ENCODE data around the gene NUP85. TPM values are rescaled to one million over a fixed set of nuclear protein-coding genes. Genes with fewer than 3 reads are reported as not detected.
"Not testable (repeated sequence)": the region's sequence is repeated elsewhere in the genome, so short reads cannot be mapped to it uniquely, and the experiment has no call there.

The NUP85 gene
- total RNA-seq, 3 donors from 2014 or later (not counting 1 experiment from before 2014, with no cell fraction given), result 71.1 to 78.1 (median 77.0) TPM

DNA sequence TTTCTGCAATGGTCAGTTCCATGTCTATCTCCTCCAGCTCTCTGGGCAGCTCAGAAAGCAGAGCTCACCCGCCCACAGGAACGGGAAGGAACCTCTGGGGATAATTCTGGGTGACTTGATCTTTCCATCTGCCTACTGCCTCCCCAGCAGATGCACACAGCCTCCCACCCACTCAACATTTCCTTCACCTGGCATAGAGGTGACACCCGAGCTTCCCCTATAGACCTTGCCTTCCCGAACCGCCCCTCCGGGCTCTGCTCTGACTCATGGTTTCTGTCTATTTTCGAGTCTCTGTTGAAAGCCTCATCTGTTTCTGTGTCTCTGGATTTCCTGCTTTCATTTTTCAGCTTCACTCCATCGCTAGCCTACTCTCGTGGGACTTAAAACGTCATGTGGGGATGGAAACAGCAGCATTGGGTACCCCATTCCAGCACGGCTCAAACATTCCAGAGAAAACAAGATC lies 44.6 kb downstream of the NUP85 start:
- Histone ChIP-seq H3K4me3 (ENCODE audit: low read length) (no peak overlapping the region), H3K27me3 (ENCODE audit: control insufficient read depth, insufficient read depth, low read length) (no peaks in the 10 kb centered on the region), H3K27ac (ENCODE audit: low read length) (no peak overlapping the region), H3K9me3 (ENCODE audit: control insufficient read depth, insufficient read depth, low read length) (no peaks in the 10 kb centered on the region), H3K4me1 (ENCODE audit: control insufficient read depth, insufficient read depth, low read length) (peaks cover 26% of the 10 kb centered on the region), H3K36me3 (ENCODE audit: control insufficient read depth, insufficient read depth, low read length) (peaks cover 17% of the 10 kb centered on the region)
- peaks cover 44 to 45% of the 10 kb centered on the region in 2 donors for H3K4me1 Mint-ChIP-seq
- no peaks in the 10 kb centered on the region for H3K9me3 Mint-ChIP-seq
- intact Hi-C loops (cut with micrococcal nuclease), result no loop called here
- TF ChIP-seq, protein P1, sequence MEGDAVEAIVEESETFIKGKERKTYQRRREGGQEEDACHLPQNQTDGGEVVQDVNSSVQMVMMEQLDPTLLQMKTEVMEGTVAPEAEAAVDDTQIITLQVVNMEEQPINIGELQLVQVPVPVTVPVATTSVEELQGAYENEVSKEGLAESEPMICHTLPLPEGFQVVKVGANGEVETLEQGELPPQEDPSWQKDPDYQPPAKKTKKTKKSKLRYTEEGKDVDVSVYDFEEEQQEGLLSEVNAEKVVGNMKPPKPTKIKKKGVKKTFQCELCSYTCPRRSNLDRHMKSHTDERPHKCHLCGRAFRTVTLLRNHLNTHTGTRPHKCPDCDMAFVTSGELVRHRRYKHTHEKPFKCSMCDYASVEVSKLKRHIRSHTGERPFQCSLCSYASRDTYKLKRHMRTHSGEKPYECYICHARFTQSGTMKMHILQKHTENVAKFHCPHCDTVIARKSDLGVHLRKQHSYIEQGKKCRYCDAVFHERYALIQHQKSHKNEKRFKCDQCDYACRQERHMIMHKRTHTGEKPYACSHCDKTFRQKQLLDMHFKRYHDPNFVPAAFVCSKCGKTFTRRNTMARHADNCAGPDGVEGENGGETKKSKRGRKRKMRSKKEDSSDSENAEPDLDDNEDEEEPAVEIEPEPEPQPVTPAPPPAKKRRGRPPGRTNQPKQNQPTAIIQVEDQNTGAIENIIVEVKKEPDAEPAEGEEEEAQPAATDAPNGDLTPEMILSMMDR (IDR thresholded peaks at IDR 0.05), result no peak
- WGBS (ENCODE audit: insufficient coverage), result 51% methylated on average over 11 of the region's 11 CpGs
- no peaks in the 10 kb centered on the region for H3K27me3 Mint-ChIP-seq (ENCODE audit: low read depth in 2 of 2)
- DNase-seq (peak in 1 of 2 donors; percentile 65), ATAC-seq (no peak)
- peak overlapping the region; percentile 28 to 62 for H3K27ac Mint-ChIP-seq
- H3K36me3 Mint-ChIP-seq, result no peaks in the 10 kb centered on the region
- no peak overlapping the region for H3K4me3 Mint-ChIP-seq

DNA sequence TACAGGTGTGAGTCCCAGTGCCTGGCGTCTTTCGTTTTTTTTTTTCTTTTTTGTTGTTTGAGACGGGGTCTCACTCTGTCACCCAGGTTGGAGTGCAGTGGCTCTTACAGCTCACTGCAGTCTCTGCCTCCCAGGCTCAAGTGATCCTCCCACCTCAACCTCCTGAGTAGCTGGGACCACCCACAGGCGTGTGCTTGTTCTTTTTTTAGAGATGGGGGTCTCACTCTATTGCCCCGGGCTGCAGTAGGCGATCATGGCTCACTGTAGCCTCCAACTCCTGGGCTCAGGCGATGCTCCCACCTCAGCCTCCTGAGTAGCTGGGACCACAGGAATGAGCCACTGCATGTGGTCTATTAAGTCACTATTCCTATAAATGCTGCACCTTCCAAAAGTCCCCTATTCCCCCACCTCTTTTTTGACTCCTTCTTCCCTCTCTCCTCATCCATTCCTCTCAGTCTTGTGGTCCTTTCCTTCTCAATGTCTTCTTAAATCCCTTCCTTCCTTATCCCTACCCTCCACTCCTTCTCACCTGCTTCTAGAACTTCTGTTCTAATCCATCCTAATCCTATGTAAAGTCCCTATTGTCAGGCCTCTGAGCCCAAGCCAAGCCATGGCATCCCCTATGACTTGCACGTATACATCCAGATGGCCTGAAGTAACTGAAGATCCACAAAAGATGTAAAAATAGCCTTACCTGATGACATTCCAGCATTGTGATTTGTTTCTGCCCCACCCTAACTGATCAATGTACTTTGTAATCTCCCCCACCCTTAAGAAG lies 46.7 kb downstream of the NUP85 start:
- H3K4me3 Mint-ChIP-seq, result no peak overlapping the region
- no peak for ATAC-seq

DNA sequence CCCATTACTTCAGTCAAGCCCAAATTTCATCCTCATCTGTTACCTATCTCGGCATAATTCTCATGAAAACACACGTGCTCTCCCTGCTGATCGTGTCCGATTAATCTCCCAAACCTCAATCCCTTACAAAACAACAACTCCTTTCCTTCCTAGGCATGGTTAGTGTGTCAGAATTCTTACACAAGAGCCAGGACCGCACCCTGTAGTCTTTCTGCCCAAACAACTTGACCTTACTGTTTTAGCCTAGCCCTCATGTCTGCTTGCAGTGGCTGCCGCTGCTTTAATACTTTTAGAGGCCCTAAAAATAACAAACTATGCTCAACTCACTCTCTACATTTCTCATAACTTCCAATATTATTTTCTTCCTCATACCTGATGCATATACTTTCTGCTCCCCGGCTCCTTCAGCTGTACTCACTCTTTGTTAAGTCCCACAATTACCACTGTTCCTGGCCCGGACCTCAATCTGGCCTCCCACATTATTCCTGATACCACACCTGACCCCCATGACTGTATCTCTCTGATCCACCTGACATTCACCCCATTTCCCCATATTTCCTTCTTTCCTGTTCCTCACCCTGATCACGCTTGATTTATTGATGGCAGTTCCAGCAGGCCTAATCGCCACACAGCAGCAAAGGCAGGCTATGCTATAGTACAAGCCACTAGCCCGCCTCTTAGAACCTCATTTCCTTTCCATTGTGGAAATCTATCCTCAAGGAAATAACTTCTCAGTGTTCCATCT lies 50.6 kb downstream of the NUP85 start:
- DNase-seq; H3K36me3 Mint-ChIP-seq; H3K4me3 ChIP-seq (ENCODE audit: low read length); H3K27me3 ChIP-seq (ENCODE audit: control insufficient read depth, insufficient read depth, low read length); H3K27me3 Mint-ChIP-seq (ENCODE audit: low read depth in 2 of 2); H3K9me3 Mint-ChIP-seq; ATAC-seq; H3K36me3 ChIP-seq (ENCODE audit: control insufficient read depth, insufficient read depth, low read length); intact Hi-C loops (cut with micrococcal nuclease); H3K9me3 ChIP-seq (ENCODE audit: control insufficient read depth, insufficient read depth, low read length); H3K4me3 Mint-ChIP-seq; H3K27ac ChIP-seq (ENCODE audit: low read length): not testable (repeated sequence)
- H3K4me1 ChIP-seq (ENCODE audit: control insufficient read depth, insufficient read depth, low read length), result peaks cover 23% of the 10 kb centered on the region
- WGBS (ENCODE audit: insufficient coverage), result 70% methylated on average over 4 of the region's 11 CpGs
- Mint-ChIP-seq H3K4me1 (peaks cover 89 to 92% of the 10 kb centered on the region in 2 donors), H3K27ac (peak overlapping the region in 1 of 2 donors; percentile 14)

More for the DNA sequence above, 46.7 kb downstream of the NUP85 start:
- H3K4me1 ChIP-seq (ENCODE audit: control insufficient read depth, insufficient read depth, low read length), result peaks cover 23% of the 10 kb centered on the region
- Mint-ChIP-seq H3K27me3 (ENCODE audit: low read depth in 2 of 2) (no peaks in the 10 kb centered on the region), H3K4me1 (peaks cover 66 to 67% of the 10 kb centered on the region in 2 donors), H3K9me3 (no peaks in the 10 kb centered on the region), H3K36me3 (no peaks in the 10 kb centered on the region), H3K27ac (peak overlapping the region; percentile 16 to 30)
- H3K9me3 ChIP-seq (ENCODE audit: control insufficient read depth, insufficient read depth, low read length), result no peaks in the 10 kb centered on the region
- H3K27me3 ChIP-seq (ENCODE audit: control insufficient read depth, insufficient read depth, low read length), result no peaks in the 10 kb centered on the region
- no peak overlapping the region for H3K4me3 ChIP-seq (ENCODE audit: low read length)
- intact Hi-C loops (cut with micrococcal nuclease), result no loop called here
- peak overlapping the region; percentile 35 for H3K27ac ChIP-seq (ENCODE audit: low read length)
- DNase-seq, result no peak
- TF ChIP-seq, protein P1 (IDR thresholded peaks at IDR 0.05), result no peak
- H3K36me3 ChIP-seq (ENCODE audit: control insufficient read depth, insufficient read depth, low read length), result no peaks in the 10 kb centered on the region
- WGBS (ENCODE audit: insufficient coverage), result 91% methylated on average over 8 of the region's 8 CpGs

DNA sequence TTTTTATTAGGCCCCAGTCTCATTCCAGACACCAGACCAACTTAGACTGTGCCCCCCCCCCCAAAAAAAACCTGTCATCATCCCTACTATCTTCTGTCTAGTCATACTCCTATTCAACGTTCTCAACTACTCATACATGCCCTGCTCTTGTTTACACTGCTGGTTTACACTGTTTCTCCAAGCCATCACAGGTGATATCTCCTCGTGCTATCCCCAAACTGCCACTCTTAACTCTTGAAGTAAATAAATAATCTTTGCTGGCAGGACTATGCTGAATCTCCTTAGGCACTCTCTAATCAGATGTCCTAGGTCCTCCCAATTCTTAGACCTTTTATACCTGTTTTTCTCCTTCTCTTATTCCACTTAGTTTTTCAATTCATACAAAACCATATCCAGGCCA lies 51.7 kb downstream of the NUP85 start:
- not testable (repeated sequence) for DNase-seq; H3K36me3 ChIP-seq (ENCODE audit: control insufficient read depth, insufficient read depth, low read length)
- H3K27ac Mint-ChIP-seq, result peak overlapping the region in 1 of 2 donors; percentile 44

More for the DNA sequence above, 51.7 kb downstream of the NUP85 start:
- H3K27me3 ChIP-seq (ENCODE audit: control insufficient read depth, insufficient read depth, low read length); H3K27me3 Mint-ChIP-seq (ENCODE audit: low read depth in 2 of 2); H3K27ac ChIP-seq (ENCODE audit: low read length); ATAC-seq; H3K4me3 ChIP-seq (ENCODE audit: low read length); H3K36me3 Mint-ChIP-seq; H3K9me3 Mint-ChIP-seq; H3K9me3 ChIP-seq (ENCODE audit: control insufficient read depth, insufficient read depth, low read length); intact Hi-C loops (cut with micrococcal nuclease); H3K4me3 Mint-ChIP-seq: not testable (repeated sequence)
- peaks cover 18% of the 10 kb centered on the region for H3K4me1 ChIP-seq (ENCODE audit: control insufficient read depth, insufficient read depth, low read length)
- 67% methylated on average over 2 of the region's 2 CpGs for WGBS (ENCODE audit: insufficient coverage)
- peaks cover 84 to 98% of the 10 kb centered on the region in 2 donors for H3K4me1 Mint-ChIP-seq
